Lower leg skin (tissue), 3 donors: ENCODE results near the gene PRAC2.

Source experiments
- CTCF ChIP-seq, 3 donors: fragments of 450-650 bp; IDR thresholded peaks; one replicate each; pipeline ENCODE4 v1.5.1; 2016; ENCODE audit warnings: antibody characterized with exemption in 3 of 3, mild to moderate bottlenecking in 3 of 3, moderate library complexity in 2 of 3
- POLR2A ChIP-seq, 2 donors: fragments of 450-650 bp; IDR thresholded peaks; one replicate each; pipeline ENCODE4 v1.6.1; 2016 to 2017; ENCODE audit warnings: antibody characterized with exemption in 2 of 2, mild to moderate bottlenecking in 1 of 2, moderate library complexity in 1 of 2

DNA sequence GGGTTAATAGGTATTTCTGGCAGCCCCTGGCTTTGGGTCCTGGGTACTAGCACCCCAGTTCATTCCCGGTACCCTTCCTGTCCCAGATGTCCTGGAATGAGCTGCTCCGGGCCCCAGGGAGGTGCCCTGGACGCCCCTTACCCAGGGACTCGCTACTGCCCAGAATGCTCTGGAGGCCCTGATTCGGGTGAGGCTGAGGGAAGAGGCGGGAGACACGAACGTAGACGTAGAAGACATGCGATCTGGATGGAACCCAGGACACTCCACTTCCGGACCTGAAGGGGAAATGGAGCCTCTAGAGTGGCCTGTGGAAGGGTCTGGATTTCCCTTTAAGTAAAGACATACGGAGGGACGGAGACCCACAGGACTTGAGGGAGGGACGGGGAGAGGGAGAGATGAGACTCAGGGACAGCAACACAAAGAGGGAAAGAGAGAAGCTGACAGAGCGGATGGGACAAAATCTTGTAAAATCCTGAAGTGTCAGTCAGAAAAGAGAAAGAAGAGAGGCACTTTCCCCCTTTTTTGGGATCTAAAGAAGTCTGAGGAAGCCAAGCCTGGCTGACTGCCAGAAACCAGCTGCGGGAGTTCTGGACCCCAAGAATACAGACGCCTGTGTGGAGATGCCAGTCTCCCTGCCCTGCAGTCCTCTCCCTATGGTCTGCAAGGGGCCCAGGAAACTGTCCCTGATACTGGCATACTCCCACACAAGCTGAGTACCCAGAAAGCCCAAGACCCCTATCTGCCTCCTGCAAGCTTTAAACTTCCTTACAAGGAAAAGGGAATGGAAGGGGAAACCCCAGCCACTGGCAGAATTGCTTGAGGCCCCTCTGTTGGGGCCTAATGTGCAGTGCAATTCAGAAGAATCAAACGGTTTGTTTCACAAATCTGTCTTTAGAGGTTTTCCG, 6.6 kb downstream of the PRAC2 start:
- TF ChIP-seq CTCF (IDR thresholded peaks at IDR 0.05), result no peak
- TF ChIP-seq POLR2A (IDR thresholded peaks at IDR 0.05), result no peak
